Tibial nerve (tissue), 3 donors: Measurements from ENCODE around the gene PDC.

ENCODE experiments used
- CTCF ChIP-seq, 5 experiments: fragments of 200-600 bp in 3 of 5; fragments of 450-650 bp in 2 of 5; sonication (generic) in 3 of 5; IDR thresholded peaks; one replicate each; pipeline ENCODE4 v1.5.1; 2016 to 2019; ENCODE audit warnings: antibody characterized with exemption in 5 of 5, mild to moderate bottlenecking in 3 of 5, moderate library complexity in 2 of 5
- POLR2A ChIP-seq, 2 donors: fragments of 450-650 bp; IDR thresholded peaks; one replicate each; pipeline ENCODE4 v1.6.1; 2017; ENCODE audit warnings: antibody characterized with exemption in 2 of 2, mild to moderate bottlenecking in 2 of 2, moderate library complexity in 2 of 2

GRCh38 chr1:186497651-186498050 is 36.7 kb upstream of the PDC start:
- TF ChIP-seq CTCF (IDR thresholded peaks at IDR 0.05) = no peak
- TF ChIP-seq POLR2A (IDR thresholded peaks at IDR 0.05) = no peak
